ENCODE measurements around the gene MTHFD1L. TPM values are rescaled to one million over a fixed set of nuclear protein-coding genes. Genes with fewer than 3 reads are reported as not detected.

Gene MTHFD1L
- total RNA-seq, 1 donor from 2014 or later, result 125 TPM

GRCh38 chr6:150969901-150970300 is 104.4 kb downstream of the MTHFD1L start:
- Mint-ChIP-seq H3K4me1 (ENCODE audit: low read depth) (peaks cover 7% of the 10 kb centered on the region), H3K4me3 (no peak overlapping the region), H3K27ac (no peak overlapping the region), H3K36me3 (ENCODE audit: low read depth) (peaks cover 47% of the 10 kb centered on the region), H3K9me3 (no peaks in the 10 kb centered on the region), H3K27me3 (ENCODE audit: insufficient read depth) (no peaks in the 10 kb centered on the region)
- intact Hi-C loops (cut with micrococcal nuclease), result no loop called here
- DNase-seq (ENCODE audit: low spot score), result no peak

- Mint-ChIP-seq H3K27ac (no peak overlapping the region), H3K4me3 (no peak overlapping the region), H3K27me3 (ENCODE audit: insufficient read depth) (no peaks in the 10 kb centered on the region), H3K36me3 (ENCODE audit: low read depth) (peaks cover 41% of the 10 kb centered on the region), H3K9me3 (no peaks in the 10 kb centered on the region), H3K4me1 (ENCODE audit: low read depth) (no peaks in the 10 kb centered on the region)
- DNase-seq (ENCODE audit: low spot score), result no peak
- intact Hi-C loops (cut with micrococcal nuclease), result no loop called here
These were observed 105.7 kb downstream of the MTHFD1L start for GRCh38 chr6:150971219-150971618.

- Mint-ChIP-seq H3K4me1 (ENCODE audit: low read depth) (no peaks in the 10 kb centered on the region), H3K27ac (no peak overlapping the region), H3K36me3 (ENCODE audit: low read depth) (peaks cover 21% of the 10 kb centered on the region), H3K9me3 (no peaks in the 10 kb centered on the region), H3K4me3 (no peak overlapping the region), H3K27me3 (ENCODE audit: insufficient read depth) (no peaks in the 10 kb centered on the region)
- no peak for DNase-seq (ENCODE audit: low spot score)
- intact Hi-C loops (cut with micrococcal nuclease), result no loop called here
These were observed 109.6 kb downstream of the MTHFD1L start for GRCh38 chr6:150975136-150975535.

GRCh38 chr6:150977281-150977680 is 111.8 kb downstream of the MTHFD1L start:
- Mint-ChIP-seq H3K36me3 (ENCODE audit: low read depth) (peaks cover 21% of the 10 kb centered on the region), H3K27me3 (ENCODE audit: insufficient read depth) (no peaks in the 10 kb centered on the region), H3K27ac (no peak overlapping the region), H3K4me1 (ENCODE audit: low read depth) (no peaks in the 10 kb centered on the region), H3K9me3 (no peaks in the 10 kb centered on the region), H3K4me3 (no peak overlapping the region)
- DNase-seq (ENCODE audit: low spot score), result no peak
- intact Hi-C loops (cut with micrococcal nuclease), result no loop called here

GRCh38 chr6:150978624-150979023 is 113.1 kb downstream of the MTHFD1L start:
- intact Hi-C loops (cut with micrococcal nuclease), result no loop called here
- H3K36me3 Mint-ChIP-seq (ENCODE audit: low read depth), result peaks cover 18% of the 10 kb centered on the region

GRCh38 chr6:150979826-150980350 is 114.4 kb downstream of the MTHFD1L start:
- H3K4me1 Mint-ChIP-seq (ENCODE audit: low read depth), result peaks cover 5% of the 10 kb centered on the region
- peaks cover 11% of the 10 kb centered on the region for H3K36me3 Mint-ChIP-seq (ENCODE audit: low read depth)
- no peak overlapping the region for H3K4me3 Mint-ChIP-seq

More at GRCh38 chr6:150978624-150979023, 113.1 kb downstream of the MTHFD1L start:
- peaks cover 5% of the 10 kb centered on the region for H3K4me1 Mint-ChIP-seq (ENCODE audit: low read depth)
- H3K9me3 Mint-ChIP-seq, result no peaks in the 10 kb centered on the region
- no peaks in the 10 kb centered on the region for H3K27me3 Mint-ChIP-seq (ENCODE audit: insufficient read depth)
- no peak for DNase-seq (ENCODE audit: low spot score)
- no peak overlapping the region for H3K27ac Mint-ChIP-seq
- no peak overlapping the region for H3K4me3 Mint-ChIP-seq

GRCh38 chr6:150981095-150981494 is 115.6 kb downstream of the MTHFD1L start:
- Mint-ChIP-seq H3K4me1 (ENCODE audit: low read depth) (peaks cover 10% of the 10 kb centered on the region), H3K27ac (no peak overlapping the region), H3K27me3 (ENCODE audit: insufficient read depth) (no peaks in the 10 kb centered on the region), H3K9me3 (no peaks in the 10 kb centered on the region), H3K4me3 (no peak overlapping the region), H3K36me3 (ENCODE audit: low read depth) (peaks cover 16% of the 10 kb centered on the region)
- no peak for DNase-seq (ENCODE audit: low spot score)
- intact Hi-C loops (cut with micrococcal nuclease), result loop anchor here (10.0 kb wide), 1 partner anchor 474 kb away; the partner anchor contains the start of gene RMND1

More at GRCh38 chr6:150979826-150980350, 114.4 kb downstream of the MTHFD1L start:
- DNase-seq (ENCODE audit: low spot score), result no peak
- Mint-ChIP-seq H3K9me3 (no peaks in the 10 kb centered on the region), H3K27ac (no peak overlapping the region), H3K27me3 (ENCODE audit: insufficient read depth) (no peaks in the 10 kb centered on the region)
- intact Hi-C loops (cut with micrococcal nuclease), result loop anchor here (10.0 kb wide), 1 partner anchor 475 kb away; the partner anchor contains the start of gene RMND1

- no peaks in the 10 kb centered on the region for H3K9me3 Mint-ChIP-seq
- no peak for DNase-seq (ENCODE audit: low spot score)
- intact Hi-C loops (cut with micrococcal nuclease), result loop anchor here (10.0 kb wide), 1 partner anchor 473 kb away; the partner anchor contains the start of gene RMND1
- no peak overlapping the region for H3K4me3 Mint-ChIP-seq
- peaks cover 16% of the 10 kb centered on the region for H3K36me3 Mint-ChIP-seq (ENCODE audit: low read depth)
- H3K4me1 Mint-ChIP-seq (ENCODE audit: low read depth), result peaks cover 10% of the 10 kb centered on the region
- H3K27me3 Mint-ChIP-seq (ENCODE audit: insufficient read depth), result no peaks in the 10 kb centered on the region
- H3K27ac Mint-ChIP-seq, result no peak overlapping the region
These were observed 116.2 kb downstream of the MTHFD1L start for GRCh38 chr6:150981669-150982068.

- peak; percentile 57 for DNase-seq (ENCODE audit: low spot score)
- H3K9me3 Mint-ChIP-seq, result no peaks in the 10 kb centered on the region
- H3K36me3 Mint-ChIP-seq (ENCODE audit: low read depth), result peaks cover 23% of the 10 kb centered on the region
- H3K4me1 Mint-ChIP-seq (ENCODE audit: low read depth), result peaks cover 28% of the 10 kb centered on the region
- H3K4me3 Mint-ChIP-seq, result peak overlapping the region; percentile 60
- peak overlapping the region; percentile 96 for H3K27ac Mint-ChIP-seq
- no peaks in the 10 kb centered on the region for H3K27me3 Mint-ChIP-seq (ENCODE audit: insufficient read depth)
- intact Hi-C loops (cut with micrococcal nuclease), result loop anchor here (1.0 to 10.0 kb wide), 5 partner anchors 17 to 467 kb away; partner anchors contain the start of genes RMND1 and ZBTB2
These were observed 121.9 kb downstream of the MTHFD1L start for GRCh38 chr6:150987371-150987828.

GRCh38 chr6:150987855-150988464 is 122.5 kb downstream of the MTHFD1L start:
- Mint-ChIP-seq H3K27me3 (ENCODE audit: insufficient read depth) (no peaks in the 10 kb centered on the region), H3K27ac (peak overlapping the region; percentile 96), H3K9me3 (no peaks in the 10 kb centered on the region), H3K4me3 (no peak overlapping the region), H3K36me3 (ENCODE audit: low read depth) (peaks cover 24% of the 10 kb centered on the region), H3K4me1 (ENCODE audit: low read depth) (peaks cover 26% of the 10 kb centered on the region)
- intact Hi-C loops (cut with micrococcal nuclease), result loop anchor here (1.0 to 10.0 kb wide), 5 partner anchors 16 to 467 kb away; partner anchors contain the start of genes RMND1 and ZBTB2
- no peak for DNase-seq (ENCODE audit: low spot score)

- Mint-ChIP-seq H3K27ac (no peak overlapping the region), H3K27me3 (ENCODE audit: insufficient read depth) (no peaks in the 10 kb centered on the region), H3K36me3 (ENCODE audit: low read depth) (peaks cover 28% of the 10 kb centered on the region), H3K9me3 (peaks cover 6% of the 10 kb centered on the region), H3K4me1 (ENCODE audit: low read depth) (peaks cover 18% of the 10 kb centered on the region), H3K4me3 (no peak overlapping the region)
- intact Hi-C loops (cut with micrococcal nuclease), result no loop called here
- DNase-seq (ENCODE audit: low spot score), result no peak
These were observed 126.0 kb downstream of the MTHFD1L start for GRCh38 chr6:150991487-150991886.

- H3K4me1 Mint-ChIP-seq (ENCODE audit: low read depth), result peaks cover 12% of the 10 kb centered on the region
- DNase-seq (ENCODE audit: low spot score), result no peak
- H3K4me3 Mint-ChIP-seq, result no peak overlapping the region
- no peak overlapping the region for H3K27ac Mint-ChIP-seq
- H3K27me3 Mint-ChIP-seq (ENCODE audit: insufficient read depth), result no peaks in the 10 kb centered on the region
- peaks cover 25% of the 10 kb centered on the region for H3K36me3 Mint-ChIP-seq (ENCODE audit: low read depth)
- intact Hi-C loops (cut with micrococcal nuclease), result no loop called here
- H3K9me3 Mint-ChIP-seq, result peaks cover 6% of the 10 kb centered on the region
These were observed 126.8 kb downstream of the MTHFD1L start for GRCh38 chr6:150992262-150992661.

- no peak for DNase-seq (ENCODE audit: low spot score)
- intact Hi-C loops (cut with micrococcal nuclease), result no loop called here
- Mint-ChIP-seq H3K4me1 (ENCODE audit: low read depth) (peaks cover 8% of the 10 kb centered on the region), H3K4me3 (no peak overlapping the region), H3K27me3 (ENCODE audit: insufficient read depth) (no peaks in the 10 kb centered on the region), H3K36me3 (ENCODE audit: low read depth) (peaks cover 25% of the 10 kb centered on the region), H3K9me3 (peaks cover 6% of the 10 kb centered on the region), H3K27ac (no peak overlapping the region)
These were observed 127.2 kb downstream of the MTHFD1L start for GRCh38 chr6:150992703-150993102.
